Muscle of arm (tissue), 12 donors: ENCODE data around the gene CALCOCO2. TPM values are rescaled to one million over a fixed set of nuclear protein-coding genes. Genes with fewer than 3 reads are reported as not detected.
"Not testable (repeated sequence)": the region's sequence is repeated elsewhere in the genome, so short reads cannot be mapped to it uniquely, and the experiment has no call there.

ENCODE experiments used
- DNase-seq: peaks from one replicate; pipeline ENCODE4 v3.0.0-alpha.2; 2013
- polyA plus RNA-seq, 12 donors: library from polyadenylated mRNA; unstranded; fragments of 120-200 nt; gene quantifications; one replicate each; pipeline ENCODE4 v1.2.1, GENCODE V29; 2013; ENCODE audit not compliant: insufficient read length in 12 of 12

CALCOCO2 gene
- polyA plus RNA-seq, 12 donors: 39.9 to 73.3 (median 53.9) TPM; not detected in 1

DNA sequence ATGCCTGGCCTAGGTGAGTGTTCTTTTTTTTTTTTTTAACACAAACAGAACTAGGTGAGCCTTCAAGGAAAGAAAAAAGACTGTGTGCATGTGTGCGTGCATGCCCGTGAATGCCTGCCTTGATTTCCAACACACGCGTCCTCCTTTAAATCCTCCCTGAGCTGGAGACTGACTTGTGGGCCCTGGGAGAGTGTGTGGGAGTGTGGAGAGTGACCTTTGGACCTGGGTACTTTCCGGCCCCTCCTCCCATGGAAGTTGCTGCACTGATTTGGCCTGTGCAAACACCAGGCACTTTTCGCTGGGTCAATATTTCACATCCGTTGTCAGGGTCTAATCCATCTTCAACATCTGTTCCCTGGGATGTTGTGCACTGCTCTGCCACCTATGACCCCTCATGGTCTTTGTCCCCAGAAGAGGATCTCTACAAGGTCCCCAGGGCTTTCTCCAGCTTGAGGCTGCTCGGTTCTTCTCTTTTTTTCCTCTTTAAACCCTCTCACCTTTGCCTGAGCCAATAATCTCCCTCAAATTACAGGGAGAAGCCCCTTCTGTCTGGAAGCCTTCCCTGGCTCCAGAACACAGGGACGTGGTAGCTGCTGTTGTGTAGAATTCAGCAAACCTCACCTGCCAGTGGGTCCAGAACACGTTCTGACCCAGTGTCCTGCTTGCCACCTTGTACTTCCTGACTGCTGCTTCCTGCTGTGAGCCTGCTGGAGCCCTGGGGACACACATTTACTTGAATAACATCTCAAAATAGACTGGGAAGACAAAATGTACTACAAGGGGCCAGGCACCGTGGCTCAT, 40.9 kb downstream of the CALCOCO2 start:
- DNase-seq: no peak

DNA sequence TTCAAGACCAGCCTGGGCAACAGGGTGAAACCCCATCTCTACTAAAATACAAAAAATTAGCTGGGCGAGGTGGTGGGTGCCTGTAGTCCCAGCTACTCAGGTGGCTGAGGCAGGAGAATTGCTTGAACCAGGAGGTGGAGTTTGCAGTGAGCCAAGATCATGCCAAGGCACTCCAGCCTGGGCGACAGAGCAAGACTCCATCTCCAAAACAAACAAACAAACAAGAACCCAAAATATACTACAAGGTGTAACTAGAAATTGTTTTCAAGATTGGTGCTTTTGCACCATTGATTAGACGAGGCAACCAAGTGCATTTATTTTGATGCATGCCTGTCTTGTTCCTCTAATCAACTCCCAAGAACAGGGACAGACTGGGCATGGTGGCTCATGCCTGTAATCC, 41.6 kb downstream of the CALCOCO2 start:
- DNase-seq: not testable (repeated sequence)

GRCh38 chr17:48873209-48873608, 42.4 kb downstream of the CALCOCO2 start:
- peak; percentile 22 for DNase-seq

- no peak for DNase-seq
Measured at GRCh38 chr17:48873696-48874443, 43.0 kb downstream of the CALCOCO2 start.

- peak; percentile 66 for DNase-seq
Measured at GRCh38 chr17:48878920-48879898, 48.4 kb downstream of the CALCOCO2 start.

GRCh38 chr17:48882272-48882671, 51.4 kb downstream of the CALCOCO2 start:
- DNase-seq: no peak

GRCh38 chr17:48883171-48883570, 52.3 kb downstream of the CALCOCO2 start:
- DNase-seq: no peak

DNA sequence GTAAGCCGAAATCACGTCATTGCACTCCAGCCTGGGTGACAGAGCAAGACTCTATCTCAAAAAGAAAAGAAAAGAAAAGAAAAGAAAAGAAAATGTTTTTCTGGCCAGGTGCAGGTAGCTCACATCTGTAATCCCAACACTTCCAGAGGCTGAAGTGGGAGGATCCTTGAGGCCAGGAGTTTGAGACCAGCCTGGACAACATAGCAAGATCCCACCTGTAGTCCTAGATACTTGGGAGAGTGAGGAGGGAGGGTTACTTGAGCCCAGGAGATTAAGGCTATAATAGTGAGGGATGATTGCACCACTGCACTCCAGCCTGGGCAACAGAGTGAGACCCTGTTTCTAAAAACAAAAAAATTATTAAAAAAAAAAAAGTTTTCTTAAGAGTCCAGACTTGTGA, 59.3 kb downstream of the CALCOCO2 start:
- DNase-seq: no peak

DNA sequence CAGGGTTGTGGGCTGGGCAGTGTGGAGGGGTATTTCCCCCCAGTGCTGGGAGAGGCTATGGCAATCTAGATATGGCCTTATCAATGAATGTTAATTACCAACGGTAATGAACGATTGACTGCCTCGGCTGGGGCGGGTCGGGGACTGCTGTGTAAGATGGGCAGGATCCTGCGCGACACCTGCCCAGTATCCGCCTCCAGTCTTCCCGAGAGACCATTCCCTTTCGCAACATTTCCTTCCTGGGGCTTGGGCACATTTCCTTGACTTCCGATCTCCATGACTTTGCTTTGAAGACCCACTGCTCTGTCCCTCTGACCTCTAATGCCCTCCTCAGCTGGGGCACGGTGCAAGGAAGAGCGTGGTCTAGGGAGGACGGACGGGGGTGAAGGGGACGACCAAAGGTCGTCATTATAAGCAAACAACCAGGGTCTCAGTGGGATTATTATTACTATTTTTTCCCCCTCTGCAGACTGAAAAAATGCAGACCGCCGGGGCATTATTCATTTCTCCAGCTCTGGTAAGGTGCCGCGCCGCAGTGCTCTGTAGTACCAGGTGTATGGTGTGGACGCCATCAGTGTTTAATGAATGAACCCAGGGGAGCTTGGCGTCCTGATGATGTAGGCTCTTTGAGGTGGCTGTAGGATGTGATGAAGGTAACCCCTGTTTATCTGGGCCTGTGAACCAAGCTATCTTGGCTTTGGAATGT, 62.3 kb downstream of the CALCOCO2 start:
- DNase-seq: no peak

GRCh38 chr17:48893646-48894508, 63.0 kb downstream of the CALCOCO2 start:
- DNase-seq: no peak

DNA sequence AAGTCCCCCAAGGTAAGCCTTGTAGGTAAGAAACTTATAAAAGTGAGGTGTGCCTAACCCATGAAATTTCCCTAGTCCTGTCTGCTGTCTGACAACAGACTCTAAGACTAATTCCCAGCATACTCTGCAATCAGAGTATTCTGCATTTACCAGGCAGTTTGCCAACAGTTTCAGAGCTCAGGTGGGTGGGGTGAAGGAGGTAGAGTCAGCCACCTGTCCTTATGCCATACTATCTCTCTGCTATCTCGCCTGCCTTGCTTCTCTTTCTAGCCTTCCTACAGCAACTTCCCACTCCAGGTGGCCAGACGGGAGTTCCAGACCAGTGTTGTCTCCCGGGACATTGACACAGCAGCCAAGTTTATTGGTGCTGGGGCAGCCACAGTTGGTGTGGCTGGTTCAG, 64.1 kb downstream of the CALCOCO2 start:
- DNase-seq: no peak

DNA sequence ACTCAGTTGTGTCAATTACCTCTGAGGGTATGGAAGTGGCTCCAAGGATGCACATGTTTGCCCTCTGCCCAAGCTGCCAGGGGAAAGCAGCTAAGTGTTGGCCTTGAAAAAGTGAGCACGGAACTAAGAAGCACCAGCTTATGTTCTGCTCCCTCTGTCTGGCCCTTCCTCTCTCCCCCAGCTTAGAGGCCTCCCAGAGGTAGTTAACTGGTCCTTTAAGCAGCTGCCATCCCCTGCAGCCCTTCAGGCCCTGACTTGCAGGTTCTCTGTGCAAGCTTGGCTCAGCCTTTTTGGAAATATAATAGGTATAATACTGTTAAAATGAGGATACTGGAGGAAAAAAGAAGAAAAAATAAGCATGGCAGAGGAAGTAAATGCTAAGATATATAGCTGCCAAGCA, 70.4 kb downstream of the CALCOCO2 start:
- DNase-seq: no peak

- no peak for DNase-seq
Measured at GRCh38 chr17:48903401-48903800, 72.6 kb downstream of the CALCOCO2 start.

- no peak for DNase-seq
Measured at GRCh38 chr17:48904428-48904827, 73.6 kb downstream of the CALCOCO2 start.

- DNase-seq: no peak
Measured at GRCh38 chr17:48905987-48906515, 75.2 kb downstream of the CALCOCO2 start.

- no peak for DNase-seq
Measured at GRCh38 chr17:48907713-48908046, 76.8 kb downstream of the CALCOCO2 start.

GRCh38 chr17:48908047-48908843, 77.4 kb downstream of the CALCOCO2 start, which contains the start of gene UBE2Z:
UBE2Z (plus strand) TSS chr17:48908407; CDS start chr17:48908504, 97 bp downstream.
- peak; percentile 96 for DNase-seq

DNA sequence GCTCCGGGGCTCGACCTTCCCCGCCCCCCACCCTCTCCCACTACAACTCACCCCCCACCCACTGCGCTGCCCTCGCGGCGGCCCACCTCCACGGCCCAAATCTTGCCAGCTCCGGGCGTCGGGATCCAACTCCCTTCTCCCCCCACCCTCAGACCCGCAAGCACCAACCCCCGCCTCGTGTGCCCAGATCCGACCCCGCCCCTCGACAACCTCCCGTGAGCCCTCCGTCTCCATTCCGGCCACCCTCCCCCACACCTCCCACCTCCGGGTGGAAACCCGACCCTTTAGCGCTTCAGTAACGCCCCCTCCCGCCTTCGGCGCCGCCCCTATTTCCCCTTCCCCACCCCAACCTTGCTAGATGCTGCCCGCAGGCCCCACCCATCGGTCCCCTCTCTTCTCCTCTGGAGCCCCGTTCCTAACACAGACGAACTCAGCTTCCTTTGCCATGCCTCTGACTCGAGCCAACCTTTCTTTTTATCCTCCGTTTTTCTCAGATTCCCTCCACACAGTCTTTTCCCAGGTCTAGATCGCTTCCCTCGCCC, 78.1 kb downstream of the CALCOCO2 start:
- DNase-seq: peak; percentile 89

- no peak for DNase-seq
Measured at GRCh38 chr17:48909783-48910182, 78.9 kb downstream of the CALCOCO2 start.
